Measurements from ENCODE around the gene MRPL49. TPM values are rescaled to one million over a fixed set of nuclear protein-coding genes. Genes with fewer than 3 reads are reported as not detected.

MRPL49 gene
- total and polyA plus RNA-seq, 5 donors: 24.8 to 37.7 (median 34.0) TPM

- intact Hi-C loops (cut with DNase I): loop anchor here in 2 of 4 donors (10.0 kb wide), 3 partner anchors 88 to 328 kb away; partner anchors contain the start of genes CDC42BPG (in 1 of the 2) and SNX15 (in 1 of the 2)
- peak; percentile 46 to 55 for ATAC-seq
- WGBS: 2% methylated on average over 57 of the region's 57 CpGs
- Histone ChIP-seq H3K4me1 (ENCODE audit: control insufficient read depth, insufficient read depth, low read length) (no peaks in the 10 kb centered on the region), H3K4me3 (ENCODE audit: low read length) (peak overlapping the region; percentile 53), H3K27ac (ENCODE audit: low read length) (peak overlapping the region; percentile 56), H3K27me3 (ENCODE audit: control insufficient read depth, insufficient read depth) (no peaks in the 10 kb centered on the region), H3K9me3 (ENCODE audit: control insufficient read depth, low read length) (no peaks in the 10 kb centered on the region)
- DNase-seq: peak; percentile 61 to 89 (median 88)
Measured at GRCh38 chr11:65112546-65113360, 9.4 kb upstream of the MRPL49 start.

DNA sequence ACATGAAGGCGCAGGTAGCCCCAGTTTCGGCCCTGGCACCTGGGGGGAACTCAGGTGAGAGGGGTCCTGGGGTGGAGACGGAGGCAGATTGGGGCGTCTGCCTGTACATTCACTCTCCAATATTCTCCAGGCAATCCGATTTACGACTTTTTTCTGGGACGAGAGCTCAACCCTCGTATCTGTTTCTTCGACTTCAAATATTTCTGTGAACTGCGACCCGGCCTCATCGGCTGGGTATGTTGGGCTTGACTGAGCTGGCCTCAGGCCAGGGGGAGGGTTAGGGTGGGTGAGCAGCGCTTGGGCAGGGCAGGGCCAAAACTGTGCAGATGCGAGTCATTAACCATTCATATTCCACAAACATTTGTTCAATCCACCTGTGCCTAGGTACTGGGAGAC is 8.8 kb upstream of the MRPL49 start:
- WGBS: 14% methylated on average over 14 of the region's 14 CpGs

DNA sequence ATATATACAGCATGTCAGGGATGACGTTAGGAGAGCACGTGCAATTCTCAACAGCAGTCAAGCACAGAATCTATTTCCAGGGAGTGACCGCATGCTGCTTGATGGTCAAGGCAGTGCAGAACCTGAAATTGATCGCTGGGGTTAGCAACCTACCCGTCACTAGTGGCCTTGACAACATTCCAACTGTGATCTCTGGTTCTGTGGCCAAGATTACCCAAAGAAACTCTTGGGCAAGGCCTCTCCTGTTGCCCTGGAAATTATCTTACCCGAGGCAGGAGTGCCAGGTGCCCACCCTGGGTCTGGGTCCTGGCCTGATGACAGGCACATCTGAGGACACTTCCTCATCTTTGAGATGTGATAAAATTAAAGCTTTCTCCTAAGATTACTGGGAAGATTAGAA is 8.3 kb upstream of the MRPL49 start:
- H3K27ac ChIP-seq (ENCODE audit: low read length): no peak overlapping the region
- H3K4me3 ChIP-seq (ENCODE audit: low read length): no peak overlapping the region
- intact Hi-C loops (cut with DNase I): loop anchor here in 2 of 4 donors (10.0 kb wide), 3 partner anchors 89 to 329 kb away; partner anchors contain the start of genes CDC42BPG (in 1 of the 2) and SNX15 (in 1 of the 2)
- WGBS: 57% methylated on average over 6 of the region's 6 CpGs
- no peaks in the 10 kb centered on the region for H3K4me1 ChIP-seq (ENCODE audit: control insufficient read depth, insufficient read depth, low read length)
- DNase-seq (peak in 1 of 3 donors; percentile 18), ATAC-seq (no peak)
- no peaks in the 10 kb centered on the region for H3K27me3 ChIP-seq (ENCODE audit: control insufficient read depth, insufficient read depth)
- no peaks in the 10 kb centered on the region for H3K9me3 ChIP-seq (ENCODE audit: control insufficient read depth, low read length)

More for the DNA sequence above, 8.8 kb upstream of the MRPL49 start:
- Histone ChIP-seq H3K27me3 (ENCODE audit: control insufficient read depth, insufficient read depth) (no peaks in the 10 kb centered on the region), H3K4me1 (ENCODE audit: control insufficient read depth, insufficient read depth, low read length) (no peaks in the 10 kb centered on the region), H3K27ac (ENCODE audit: low read length) (no peak overlapping the region), H3K4me3 (ENCODE audit: low read length) (peak overlapping the region; percentile 53), H3K9me3 (ENCODE audit: control insufficient read depth, low read length) (no peaks in the 10 kb centered on the region)
- ATAC-seq (no peak), DNase-seq (peak in 2 of 3 donors; percentile 39 to 73)
- intact Hi-C loops (cut with DNase I): loop anchor here in 2 of 4 donors (10.0 kb wide), 3 partner anchors 89 to 329 kb away; partner anchors contain the start of genes CDC42BPG (in 1 of the 2) and SNX15 (in 1 of the 2)

GRCh38 chr11:65114538-65115171 is 7.5 kb upstream of the MRPL49 start:
- 87% methylated on average over 11 of the region's 11 CpGs for WGBS
- intact Hi-C loops (cut with DNase I): loop anchor here in 2 of 4 donors (10.0 kb wide), 3 partner anchors 90 to 330 kb away; partner anchors contain the start of genes CDC42BPG (in 1 of the 2) and SNX15 (in 1 of the 2)
- peak in 2 of 3 donors; percentile 27 to 47 for DNase-seq
- no peak for ATAC-seq
- Histone ChIP-seq H3K27me3 (ENCODE audit: control insufficient read depth, insufficient read depth) (no peaks in the 10 kb centered on the region), H3K9me3 (ENCODE audit: control insufficient read depth, low read length) (no peaks in the 10 kb centered on the region), H3K4me3 (ENCODE audit: low read length) (no peak overlapping the region), H3K27ac (ENCODE audit: low read length) (no peak overlapping the region), H3K4me1 (ENCODE audit: control insufficient read depth, insufficient read depth, low read length) (no peaks in the 10 kb centered on the region)

GRCh38 chr11:65115361-65116082 is 6.6 kb upstream of the MRPL49 start:
- intact Hi-C loops (cut with DNase I): loop anchor here in 2 of 4 donors (10.0 kb wide), 3 partner anchors 91 to 331 kb away; partner anchors contain the start of genes CDC42BPG (in 1 of the 2) and SNX15 (in 1 of the 2)

DNA sequence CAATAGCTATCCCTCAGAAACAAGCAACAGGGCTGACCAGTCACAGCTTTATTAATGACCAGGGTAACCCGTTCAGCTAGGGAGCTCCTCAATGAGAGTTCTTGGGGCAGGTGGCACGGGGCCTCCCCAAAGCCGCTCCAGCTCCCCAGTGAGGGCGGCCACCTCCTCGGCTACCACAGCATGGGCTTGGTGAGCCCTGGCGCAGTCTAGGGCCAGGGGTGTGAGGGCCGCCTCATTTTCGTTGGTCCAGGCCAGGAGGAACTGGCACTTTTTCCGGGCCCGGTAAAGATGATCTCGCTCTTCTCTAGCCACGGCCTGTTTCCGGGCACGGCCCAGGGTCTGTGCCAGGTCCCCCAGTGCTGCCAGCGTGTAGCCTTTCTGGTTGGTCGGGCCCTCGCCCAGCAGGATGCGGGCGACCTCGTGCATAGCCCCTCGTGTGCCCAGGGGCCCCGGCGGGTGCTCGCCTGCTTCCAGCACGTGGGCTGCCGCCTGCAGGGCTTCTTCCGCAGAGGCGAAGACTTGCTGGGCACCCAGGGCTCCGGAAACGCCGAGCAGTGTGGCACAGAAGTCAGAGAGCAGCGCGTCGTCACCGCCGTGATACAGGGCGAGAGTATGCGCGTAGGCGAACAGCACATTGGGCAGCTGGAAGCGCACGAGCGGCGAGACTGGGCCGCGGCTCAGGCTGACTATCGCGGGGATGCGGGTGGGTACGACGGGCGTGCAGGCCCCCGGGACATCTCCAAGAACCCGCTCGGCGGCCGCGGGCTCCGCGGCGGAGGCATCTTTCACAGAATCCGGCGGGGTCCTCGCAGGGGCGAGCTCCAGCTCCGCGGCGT is 5.5 kb upstream of the MRPL49 start:
- intact Hi-C loops (cut with DNase I): loop anchor here in 2 of 4 donors (10.0 kb wide), 3 partner anchors 92 to 332 kb away; partner anchors contain the start of genes CDC42BPG (in 1 of the 2) and SNX15 (in 1 of the 2)
- ATAC-seq: peak; percentile 0
- WGBS: 22% methylated on average over 68 of the region's 68 CpGs

More at GRCh38 chr11:65115361-65116082, 6.6 kb upstream of the MRPL49 start:
- H3K27ac ChIP-seq (ENCODE audit: low read length): no peak overlapping the region
- peak in 1 of 3 donors; percentile 53 for DNase-seq
- WGBS: 93% methylated on average over 21 of the region's 21 CpGs
- H3K27me3 ChIP-seq (ENCODE audit: control insufficient read depth, insufficient read depth): no peaks in the 10 kb centered on the region
- no peak overlapping the region for H3K4me3 ChIP-seq (ENCODE audit: low read length)
- ATAC-seq: no peak
- H3K4me1 ChIP-seq (ENCODE audit: control insufficient read depth, insufficient read depth, low read length): no peaks in the 10 kb centered on the region
- no peaks in the 10 kb centered on the region for H3K9me3 ChIP-seq (ENCODE audit: control insufficient read depth, low read length)

GRCh38 chr11:65117206-65118096 is 4.7 kb upstream of the MRPL49 start, which contains the start of gene ZNHIT2:
ZNHIT2 (minus strand) TSS chr11:65117701; CDS start chr11:65117653, 48 bp downstream.
- H3K4me1 ChIP-seq (ENCODE audit: control insufficient read depth, insufficient read depth, low read length): no peaks in the 10 kb centered on the region
- intact Hi-C loops (cut with DNase I): loop anchor here in 2 of 4 donors (10.0 kb wide), 3 partner anchors 93 to 333 kb away; partner anchors contain the start of genes CDC42BPG (in 1 of the 2) and SNX15 (in 1 of the 2)
- WGBS: under 1% methylated on average over 89 of the region's 89 CpGs
- H3K4me3 ChIP-seq (ENCODE audit: low read length): peak within 1 kb of the TSS; percentile 57
- peak; percentile 86 to 88 for ATAC-seq
- DNase-seq: peak; percentile 100
- H3K27me3 ChIP-seq (ENCODE audit: control insufficient read depth, insufficient read depth): no peaks in the 10 kb centered on the region
- H3K27ac ChIP-seq (ENCODE audit: low read length): peak within 1 kb of the TSS; percentile 48
- no peaks in the 10 kb centered on the region for H3K9me3 ChIP-seq (ENCODE audit: control insufficient read depth, low read length)

More for the DNA sequence above, 5.5 kb upstream of the MRPL49 start:
- DNase-seq: peak; percentile 38 to 72 (median 67)
- peak overlapping the region; percentile 57 for H3K4me3 ChIP-seq (ENCODE audit: low read length)
- H3K27me3 ChIP-seq (ENCODE audit: control insufficient read depth, insufficient read depth): no peaks in the 10 kb centered on the region
- H3K27ac ChIP-seq (ENCODE audit: low read length): peak overlapping the region; percentile 48
- H3K9me3 ChIP-seq (ENCODE audit: control insufficient read depth, low read length): no peaks in the 10 kb centered on the region
- H3K4me1 ChIP-seq (ENCODE audit: control insufficient read depth, insufficient read depth, low read length): no peaks in the 10 kb centered on the region

- H3K4me3 ChIP-seq (ENCODE audit: low read length): no peak overlapping the region
- WGBS: 82% methylated on average over 18 of the region's 18 CpGs
- intact Hi-C loops (cut with DNase I): loop anchor here in 2 of 4 donors (10.0 kb wide), 3 partner anchors 93 to 333 kb away; partner anchors contain the start of genes CDC42BPG (in 1 of the 2) and SNX15 (in 1 of the 2)
- H3K27me3 ChIP-seq (ENCODE audit: control insufficient read depth, insufficient read depth): no peaks in the 10 kb centered on the region
- no peak for ATAC-seq
- H3K27ac ChIP-seq (ENCODE audit: low read length): no peak overlapping the region
- H3K4me1 ChIP-seq (ENCODE audit: control insufficient read depth, insufficient read depth, low read length): no peaks in the 10 kb centered on the region
- H3K9me3 ChIP-seq (ENCODE audit: control insufficient read depth, low read length): no peaks in the 10 kb centered on the region
- peak in 1 of 3 donors; percentile 68 for DNase-seq
Measured at GRCh38 chr11:65118097-65118837, 3.9 kb upstream of the MRPL49 start.
